ENCODE measurements around the gene TSSK2. TPM values are rescaled to one million over a fixed set of nuclear protein-coding genes. Genes with fewer than 3 reads are reported as not detected.
A peak's percentile ranks its signal among the peaks of the same experiment; 100 is the strongest.

TSSK2 gene
- total RNA-seq, 1 donor from 2014 or later, result not detected

GRCh38 chr22:19168088-19168890 lies 37.2 kb downstream of the TSSK2 start:
- H3K27ac Mint-ChIP-seq (ENCODE audit: unreplicated experiment), result no peak overlapping the region

GRCh38 chr22:19169002-19169946 lies 38.2 kb downstream of the TSSK2 start:
- FAIRE-seq (no peak), DNase-seq (ENCODE audit: low read depth) (no peak)
- H4K20me1 ChIP-seq (ENCODE audit: insufficient read depth, low read length), result peaks cover 21% of the 10 kb centered on the region
- Mint-ChIP-seq H3K27me3 (ENCODE audit: low read depth, unreplicated experiment) (peaks cover 39% of the 10 kb centered on the region), H3K4me3 (ENCODE audit: unreplicated experiment) (no peak overlapping the region), H3K4me1 (ENCODE audit: low read depth, unreplicated experiment) (peaks cover 12% of the 10 kb centered on the region), H3K9me3 (ENCODE audit: unreplicated experiment) (peaks cover 8% of the 10 kb centered on the region), H3K36me3 (ENCODE audit: low read depth, unreplicated experiment) (peaks cover 4% of the 10 kb centered on the region), H3K27ac (ENCODE audit: unreplicated experiment) (no peak overlapping the region)
- peaks cover 28% of the 10 kb centered on the region for H3K4me1 ChIP-seq (ENCODE audit: insufficient read depth, low read length)
- peak overlapping the region; percentile 65 for H2AFZ ChIP-seq (ENCODE audit: low read depth, low read length)
- H3K27ac ChIP-seq (ENCODE audit: low read depth, low read length), result no peak overlapping the region
- H3K4me3 ChIP-seq (ENCODE audit: insufficient read depth, low read depth, low read length), result peak overlapping the region; percentile 38
- H3K9ac ChIP-seq (ENCODE audit: low read length), result peak overlapping the region; percentile 63
- H3K79me2 ChIP-seq (ENCODE audit: insufficient read depth, low read length), result peaks cover 34% of the 10 kb centered on the region
- no peaks in the 10 kb centered on the region for H3K9me3 ChIP-seq (ENCODE audit: insufficient read depth, low read depth, low read length)
- H3K27me3 ChIP-seq (ENCODE audit: insufficient read depth, low read length), result peaks cover 33% of the 10 kb centered on the region
- TF ChIP-seq EZH2 (IDR thresholded peaks at IDR 0.05; ENCODE audit: insufficient read depth, low read length) (peak; percentile 86), CTCF (IDR thresholded peaks at IDR 0.05; ENCODE audit: insufficient read depth, low read depth, low read length) (no peak)
- no peaks in the 10 kb centered on the region for H3K36me3 ChIP-seq (ENCODE audit: insufficient read depth, low read length)
- H3K4me2 ChIP-seq (ENCODE audit: low read length), result peak overlapping the region; percentile 76

More at GRCh38 chr22:19168088-19168890, 37.2 kb downstream of the TSSK2 start:
- Histone ChIP-seq H3K4me3 (ENCODE audit: insufficient read depth, low read depth, low read length) (no peak overlapping the region), H3K4me2 (ENCODE audit: low read length) (no peak overlapping the region), H4K20me1 (ENCODE audit: insufficient read depth, low read length) (peaks cover 12% of the 10 kb centered on the region), H3K36me3 (ENCODE audit: insufficient read depth, low read length) (no peaks in the 10 kb centered on the region), H2AFZ (ENCODE audit: low read depth, low read length) (no peak overlapping the region), H3K9me3 (ENCODE audit: insufficient read depth, low read depth, low read length) (no peaks in the 10 kb centered on the region), H3K9ac (ENCODE audit: low read length) (no peak overlapping the region), H3K27me3 (ENCODE audit: insufficient read depth, low read length) (peaks cover 33% of the 10 kb centered on the region), H3K4me1 (ENCODE audit: insufficient read depth, low read length) (peaks cover 27% of the 10 kb centered on the region), H3K79me2 (ENCODE audit: insufficient read depth, low read length) (peaks cover 24% of the 10 kb centered on the region), H3K27ac (ENCODE audit: low read depth, low read length) (no peak overlapping the region)
- DNase-seq (ENCODE audit: low read depth) (no peak), FAIRE-seq (no peak)
- no peak for TF ChIP-seq CTCF (IDR thresholded peaks at IDR 0.05; ENCODE audit: insufficient read depth, low read depth, low read length)
- no peak for TF ChIP-seq EZH2 (IDR thresholded peaks at IDR 0.05; ENCODE audit: insufficient read depth, low read length)
- Mint-ChIP-seq H3K4me3 (ENCODE audit: unreplicated experiment) (peak overlapping the region; percentile 40), H3K36me3 (ENCODE audit: low read depth, unreplicated experiment) (peaks cover 4% of the 10 kb centered on the region), H3K9me3 (ENCODE audit: unreplicated experiment) (peaks cover 10% of the 10 kb centered on the region), H3K4me1 (ENCODE audit: low read depth, unreplicated experiment) (peaks cover 9% of the 10 kb centered on the region), H3K27me3 (ENCODE audit: low read depth, unreplicated experiment) (peaks cover 39% of the 10 kb centered on the region)

Measured in astrocyte (in vitro differentiated cells and primary cell).